HG03565 (cell line): ENCODE measurements around the gene PLTP.
"Not testable (repeated sequence)": the region's sequence is repeated elsewhere in the genome, so short reads cannot be mapped to it uniquely, and the experiment has no call there.

Experiments
- ATAC-seq: cut with Tn5 transposase; IDR thresholded peaks from one replicate; pipeline ENCODE4 v1.9.1; 2021; ENCODE audit warnings: mild to moderate bottlenecking, moderate library complexity; ENCODE audit not compliant: unreplicated experiment

Gene PLTP

GRCh38 chr20:45944965-45945677, 33.2 kb upstream of the PLTP start:
- no peak for ATAC-seq

GRCh38 chr20:45944151-45944964, 32.4 kb upstream of the PLTP start:
- no peak for ATAC-seq

DNA sequence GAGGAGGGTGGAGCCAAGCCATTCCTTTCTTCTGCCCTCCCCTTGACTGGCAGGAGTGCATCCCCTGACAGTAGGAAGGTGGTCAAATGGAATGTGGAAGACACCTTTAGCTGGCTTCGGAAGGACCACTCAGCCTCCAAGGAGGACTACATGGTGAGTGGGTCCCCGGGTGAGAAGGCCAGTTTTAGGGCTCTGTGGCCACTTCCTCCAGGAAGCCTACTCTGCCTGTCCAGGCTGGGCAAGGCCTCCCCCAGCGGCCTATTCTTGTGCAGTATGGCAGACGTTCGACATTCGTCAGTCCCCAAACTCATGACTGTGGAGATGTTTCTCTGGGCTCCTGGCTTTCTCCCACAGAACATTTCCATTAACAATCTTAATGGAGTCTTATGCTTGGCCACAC, 31.7 kb upstream of the PLTP start:
- no peak for ATAC-seq

- ATAC-seq: no peak
Observed at GRCh38 chr20:45940469-45940868, 28.5 kb upstream of the PLTP start.

DNA sequence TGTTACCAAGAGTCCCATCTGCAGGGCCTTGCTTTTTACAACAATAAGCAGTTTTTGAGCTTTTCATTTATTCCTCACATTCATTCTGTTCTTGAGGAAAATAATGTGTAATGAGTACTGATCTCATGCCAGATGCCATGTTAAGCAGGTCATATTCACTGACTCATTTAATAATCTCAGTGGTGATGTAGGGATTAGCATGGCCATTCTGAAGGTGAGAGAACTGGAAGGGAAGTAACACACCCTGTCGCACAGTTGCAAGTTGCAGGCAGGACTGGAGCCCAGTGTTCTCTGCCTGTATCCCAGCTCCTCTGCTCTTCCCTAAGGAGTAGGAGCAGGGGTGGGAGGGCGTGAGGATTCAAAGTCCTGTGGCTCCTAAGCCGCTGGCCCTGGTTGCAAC, 28.1 kb upstream of the PLTP start:
- ATAC-seq: no peak

- no peak for ATAC-seq
Observed at GRCh38 chr20:45938727-45939438, 26.9 kb upstream of the PLTP start.

- no peak for ATAC-seq
Observed at GRCh38 chr20:45937765-45938164, 25.8 kb upstream of the PLTP start.

DNA sequence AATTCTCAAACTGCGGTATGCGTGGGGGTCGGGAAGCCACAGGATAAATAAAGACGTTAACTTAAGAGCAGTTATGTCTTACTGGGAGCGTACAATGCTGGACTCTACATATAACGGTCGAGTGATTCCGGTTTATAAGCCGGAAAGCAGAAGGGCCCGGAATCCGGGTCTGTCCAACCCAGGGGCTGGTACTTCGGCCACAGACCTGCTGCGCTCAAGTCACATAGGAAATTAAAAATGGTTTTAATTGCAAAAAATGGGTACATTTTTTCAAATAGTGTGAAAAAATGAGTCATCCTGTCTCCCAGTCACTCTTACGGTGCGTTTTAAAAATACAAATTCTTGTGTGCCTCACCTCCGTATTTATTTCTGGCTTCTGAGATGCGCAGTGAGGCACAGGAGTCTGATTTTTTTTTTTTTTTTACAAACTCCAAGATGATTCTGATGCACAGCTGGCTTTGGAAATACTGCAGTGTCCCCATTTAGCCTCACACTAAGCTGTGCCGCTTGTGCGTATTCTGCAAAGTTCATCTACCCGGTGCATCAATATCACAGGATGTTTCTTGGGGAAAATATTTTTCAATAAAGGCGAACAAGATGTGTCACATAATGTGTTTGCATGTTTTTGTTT, 23.6 kb upstream of the PLTP start:
- no peak for ATAC-seq

DNA sequence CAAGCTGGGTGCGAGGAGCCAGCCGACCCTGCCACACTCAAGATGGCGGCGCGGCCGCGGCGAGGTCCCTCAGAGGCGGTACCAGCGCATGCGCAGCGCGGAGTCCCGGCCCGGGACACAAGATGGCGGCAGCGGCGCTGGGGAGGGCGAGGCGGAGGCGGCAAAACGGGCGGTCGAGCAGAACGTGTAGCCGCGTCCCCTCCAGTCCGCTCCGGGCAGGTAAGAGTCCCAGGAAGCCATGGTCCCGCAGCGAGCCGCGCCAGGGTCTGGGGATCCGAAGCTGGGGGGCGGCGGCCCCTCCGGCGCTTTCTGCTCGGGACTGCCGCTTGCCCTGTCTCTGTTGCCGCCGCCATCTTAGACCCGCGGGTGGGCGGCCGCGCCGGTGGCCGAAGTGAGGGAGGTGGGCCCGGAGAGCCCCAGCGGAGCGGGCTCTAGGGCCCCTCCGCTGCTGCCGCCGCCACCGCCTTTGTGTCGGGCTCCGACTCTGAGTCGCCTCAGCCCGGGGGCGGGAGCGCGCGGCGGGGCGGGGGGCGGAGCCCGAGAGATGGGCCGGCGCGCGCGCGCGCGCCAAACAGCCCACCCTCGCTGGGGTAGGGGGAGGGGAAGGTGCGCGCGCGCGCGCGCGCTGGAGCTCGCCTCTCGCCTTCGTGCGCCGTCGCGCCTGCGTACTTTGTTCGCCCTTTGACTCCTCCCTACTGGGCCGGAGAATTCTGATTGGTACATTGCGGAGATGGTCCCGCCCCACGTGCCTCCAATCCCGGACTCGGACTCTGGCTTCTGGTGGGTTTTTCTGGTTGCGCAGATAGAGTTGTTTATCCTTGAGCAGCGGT, 22.8 kb upstream of the PLTP start, which contains the start of gene PCIF1:
Gene PCIF1 (plus strand): TSS at position 98 of the 830 bp plus-strand sequence. CDS start 4,317 bp downstream, outside the sequence.
- peak; percentile 68 for ATAC-seq

DNA sequence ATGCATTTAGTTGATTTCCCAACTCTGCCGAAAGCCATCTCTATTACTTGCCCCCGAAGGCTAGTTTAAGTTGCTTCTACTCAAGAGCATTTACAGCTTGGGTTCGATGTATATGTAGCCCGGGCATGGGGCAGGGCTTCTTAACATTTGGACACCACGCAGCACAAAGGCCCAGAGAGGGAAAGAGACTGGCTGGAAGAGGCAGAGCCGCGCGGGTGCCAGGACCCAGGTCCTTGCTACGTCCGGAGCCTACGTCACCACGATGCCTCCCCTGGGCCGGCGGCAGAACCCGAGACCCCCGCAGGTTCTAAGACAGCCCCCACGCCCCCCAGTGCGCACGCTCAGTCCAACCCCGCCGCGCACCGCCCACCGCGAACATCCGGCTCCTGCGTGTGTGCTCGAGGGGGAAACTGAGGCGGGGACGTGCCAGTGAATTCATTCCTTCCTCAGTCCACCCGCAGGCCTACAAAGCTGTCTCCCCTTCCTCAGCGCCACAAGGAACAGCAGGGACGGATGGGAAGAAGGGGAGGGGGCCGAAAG, 22.2 kb upstream of the PLTP start:
- peak; percentile 1 for ATAC-seq

GRCh38 chr20:45933266-45934045, 21.5 kb upstream of the PLTP start:
- no peak for ATAC-seq

GRCh38 chr20:45931680-45932079, 19.7 kb upstream of the PLTP start:
- ATAC-seq: not testable (repeated sequence)

DNA sequence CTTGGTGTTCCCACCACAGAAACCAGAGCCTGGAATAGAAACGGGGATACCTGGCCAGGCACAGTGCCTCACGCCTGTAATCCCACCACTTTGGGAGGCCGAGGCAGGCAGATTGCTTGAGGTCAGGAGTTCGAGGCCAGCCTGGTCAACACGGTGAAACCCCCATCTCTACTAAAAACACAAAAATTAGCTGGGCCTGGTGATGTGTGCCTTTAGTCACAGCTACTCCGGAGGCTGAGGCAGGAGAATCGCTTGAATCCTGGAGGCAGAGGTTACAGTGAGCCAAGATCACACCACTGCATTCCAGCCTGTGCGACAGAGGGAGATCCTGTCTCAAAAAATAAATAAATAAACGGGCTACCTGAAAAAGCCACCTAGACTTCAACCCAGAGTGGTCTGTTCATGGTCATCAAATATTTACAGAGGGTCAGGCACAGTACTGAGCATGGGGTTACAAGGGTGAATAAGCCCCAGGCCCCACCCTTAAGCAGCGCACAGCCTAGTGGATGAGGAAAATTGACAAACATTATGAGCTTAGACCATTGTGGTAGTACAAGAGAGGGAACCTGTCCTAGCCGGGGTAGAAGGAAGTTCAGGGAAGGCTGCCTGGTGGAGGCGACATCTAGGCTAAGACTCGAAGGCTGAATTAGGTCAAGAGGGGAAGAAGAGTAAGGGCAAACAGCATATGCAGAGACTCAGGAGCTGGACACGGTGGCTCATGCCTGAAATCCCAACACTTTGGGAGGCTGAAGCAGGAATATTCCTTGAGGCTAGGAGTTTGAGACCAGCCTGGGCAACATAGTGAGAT, 15.3 kb upstream of the PLTP start:
- ATAC-seq: no peak

- no peak for ATAC-seq
Observed at GRCh38 chr20:45926731-45927070, 14.7 kb upstream of the PLTP start.

- no peak for ATAC-seq
Observed at GRCh38 chr20:45925821-45926506, 14.0 kb upstream of the PLTP start.

DNA sequence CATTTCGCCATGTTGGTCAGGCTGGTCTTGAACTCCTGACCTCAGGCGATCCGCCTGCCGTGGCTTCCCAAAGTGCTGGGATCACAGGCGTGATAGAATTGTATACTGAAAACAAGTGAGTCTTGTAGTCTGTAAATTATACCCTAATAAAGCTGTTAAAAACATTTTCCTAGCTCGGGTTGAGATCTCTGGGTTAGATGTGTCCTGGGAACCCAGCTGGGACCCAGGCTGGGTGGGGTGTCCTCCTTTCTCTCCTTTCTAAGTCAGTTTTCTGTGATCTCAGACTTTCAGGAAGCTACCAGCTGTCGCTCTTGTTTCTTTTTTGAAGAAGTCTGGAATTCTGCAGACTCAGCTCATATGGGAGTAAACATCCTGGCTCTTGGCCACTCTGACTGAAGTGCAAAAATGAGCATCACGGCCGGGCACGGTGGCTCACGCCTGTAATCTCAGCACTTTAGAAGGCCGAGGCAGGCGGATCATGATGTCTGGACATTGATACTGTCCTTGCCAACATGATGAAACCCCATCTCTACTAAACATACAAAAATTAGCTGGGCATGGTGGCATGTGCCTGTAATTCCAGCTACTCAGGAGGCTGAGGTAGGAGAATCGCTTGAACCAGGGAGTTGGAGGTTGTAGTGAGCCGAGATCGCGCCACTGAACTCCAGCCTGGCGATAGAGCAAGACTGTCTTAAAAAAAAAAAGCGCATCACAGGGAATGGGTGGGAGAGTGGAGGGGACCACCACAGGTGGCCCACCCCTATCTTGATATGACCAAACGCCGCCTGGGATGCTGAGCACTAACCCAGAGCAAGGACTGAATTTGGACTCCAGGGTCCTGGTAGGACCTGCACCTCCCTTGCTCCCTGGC, 12.7 kb upstream of the PLTP start:
- ATAC-seq: no peak
